RPMI8226 (cell line): ENCODE results near the gene KCNIP3.
"Not testable (repeated sequence)": the region's sequence is repeated elsewhere in the genome, so short reads cannot be mapped to it uniquely, and the experiment has no call there.

Experiments used
- DNase-seq: peaks from one replicate; pipeline ENCODE4 v3.0.0-alpha.2; 2015

KCNIP3 gene

DNA sequence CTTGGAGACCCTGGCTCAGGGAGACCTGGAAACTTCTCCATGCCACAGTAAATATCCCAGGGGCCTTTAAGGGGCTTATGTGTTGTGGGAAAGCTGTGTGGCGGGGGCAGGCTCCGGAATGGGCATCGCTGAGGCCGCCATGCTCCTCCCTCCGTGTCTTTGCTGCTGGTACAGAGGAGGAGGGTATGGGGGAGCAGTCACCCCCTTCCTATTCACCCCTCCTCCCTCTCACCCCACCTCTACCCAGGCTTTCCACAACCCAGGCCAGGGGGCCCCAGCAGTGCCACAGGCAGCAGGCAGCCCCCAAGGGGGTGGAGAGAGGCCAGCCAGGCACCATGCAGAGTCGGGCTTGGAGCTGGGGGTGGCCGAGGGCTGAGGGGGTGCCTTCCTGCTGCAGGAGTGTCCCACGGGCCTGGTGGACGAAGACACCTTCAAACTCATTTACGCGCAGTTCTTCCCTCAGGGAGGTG, 77.3 kb downstream of the KCNIP3 start:
- DNase-seq: no peak

DNA sequence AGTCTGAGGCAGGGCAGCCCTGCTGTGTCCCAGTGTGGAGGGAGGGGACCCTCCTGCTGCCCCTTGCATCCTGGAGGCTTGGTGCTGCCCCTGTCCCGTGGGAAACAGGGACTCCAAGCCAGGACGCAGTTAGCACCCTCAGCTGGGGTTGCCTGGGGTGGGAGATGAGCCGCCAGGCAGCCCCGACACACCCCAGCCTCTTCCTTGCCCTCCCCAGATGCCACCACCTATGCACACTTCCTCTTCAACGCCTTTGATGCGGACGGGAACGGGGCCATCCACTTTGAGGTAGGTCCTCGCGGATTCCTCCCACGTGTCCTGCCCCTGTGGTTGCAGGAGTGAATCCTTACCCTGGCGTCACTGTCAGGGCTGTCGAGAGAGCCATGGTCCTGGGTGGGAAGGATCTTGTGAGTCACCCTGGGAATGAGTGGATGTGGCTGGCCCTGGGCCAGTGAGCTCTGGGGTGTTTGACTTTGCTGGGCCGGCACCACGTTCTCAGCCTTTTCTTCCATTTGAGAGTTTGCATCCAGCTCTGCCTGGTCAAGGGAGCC, 77.8 kb downstream of the KCNIP3 start:
- no peak for DNase-seq

DNA sequence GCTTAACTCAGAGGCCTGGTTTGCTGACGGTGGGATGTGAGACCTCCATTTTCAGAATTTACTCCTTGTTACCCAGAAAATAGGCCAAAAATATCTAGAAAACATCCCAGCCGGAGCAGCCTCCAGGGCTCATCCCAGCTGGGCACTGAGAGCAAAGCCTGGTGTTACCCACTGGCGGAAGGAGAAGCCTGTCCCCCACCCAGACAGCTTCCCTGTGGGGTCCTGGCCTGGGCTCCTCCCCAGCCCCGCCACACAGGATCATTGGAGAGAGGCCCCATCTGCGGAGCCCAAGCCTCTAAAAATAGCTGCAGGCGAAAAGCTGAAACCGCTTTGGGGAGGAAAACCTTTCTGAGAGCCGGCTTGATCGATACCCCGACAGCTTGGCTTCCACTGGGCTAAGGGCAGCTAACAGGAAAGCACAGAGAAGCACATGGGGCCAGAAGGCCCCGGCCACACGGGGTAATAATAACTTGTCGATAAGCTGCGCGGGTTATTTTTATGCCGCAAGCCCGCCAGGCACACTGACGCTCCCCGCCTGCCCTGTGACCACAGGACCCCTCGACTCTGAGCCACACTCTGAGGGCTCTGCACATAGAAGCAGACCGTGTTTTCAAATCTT, 78.5 kb downstream of the KCNIP3 start:
- no peak for DNase-seq

DNA sequence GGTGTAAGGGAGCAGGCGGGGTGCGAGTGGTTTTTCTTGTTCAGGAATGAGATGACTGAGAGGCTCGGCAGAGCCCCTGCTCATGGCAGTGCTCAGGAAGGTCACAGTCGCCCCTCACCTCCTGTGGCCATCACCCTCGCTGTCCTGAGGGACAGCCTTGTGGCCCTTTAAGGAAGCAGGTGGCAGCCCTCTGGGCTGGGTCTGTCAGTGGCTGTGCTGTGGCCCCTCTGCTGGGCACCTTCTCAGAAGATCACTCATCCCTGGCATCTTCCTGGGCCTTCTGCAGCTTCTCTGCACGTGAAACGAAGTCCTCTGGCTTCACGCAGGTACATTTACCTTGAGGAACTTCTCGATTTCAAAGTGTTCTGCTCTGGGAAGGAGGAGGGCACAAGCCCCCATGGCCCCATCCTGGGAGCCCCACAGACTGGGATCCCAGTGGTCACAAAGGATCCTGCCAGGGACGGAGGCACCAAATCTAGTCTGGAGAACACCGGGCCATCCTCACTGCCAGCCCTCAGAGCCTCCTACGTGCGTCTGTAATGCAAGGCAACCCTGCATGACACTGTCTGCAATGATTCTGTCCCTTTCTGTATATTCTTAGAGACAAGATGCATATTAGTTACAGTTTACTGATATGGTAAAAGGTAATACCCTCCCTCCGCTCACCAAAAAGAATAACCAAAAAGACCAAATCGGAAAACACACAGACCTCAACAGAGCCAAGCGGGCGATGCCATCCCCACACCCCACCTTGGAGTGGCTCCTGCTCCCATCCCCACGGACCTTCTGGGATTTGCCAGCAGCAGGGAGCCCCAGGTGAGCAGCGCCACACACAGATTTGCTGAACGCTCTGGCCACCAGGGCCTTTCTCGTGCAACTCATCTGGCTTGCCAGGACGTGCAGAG, 79.4 kb downstream of the KCNIP3 start:
- DNase-seq: no peak

DNA sequence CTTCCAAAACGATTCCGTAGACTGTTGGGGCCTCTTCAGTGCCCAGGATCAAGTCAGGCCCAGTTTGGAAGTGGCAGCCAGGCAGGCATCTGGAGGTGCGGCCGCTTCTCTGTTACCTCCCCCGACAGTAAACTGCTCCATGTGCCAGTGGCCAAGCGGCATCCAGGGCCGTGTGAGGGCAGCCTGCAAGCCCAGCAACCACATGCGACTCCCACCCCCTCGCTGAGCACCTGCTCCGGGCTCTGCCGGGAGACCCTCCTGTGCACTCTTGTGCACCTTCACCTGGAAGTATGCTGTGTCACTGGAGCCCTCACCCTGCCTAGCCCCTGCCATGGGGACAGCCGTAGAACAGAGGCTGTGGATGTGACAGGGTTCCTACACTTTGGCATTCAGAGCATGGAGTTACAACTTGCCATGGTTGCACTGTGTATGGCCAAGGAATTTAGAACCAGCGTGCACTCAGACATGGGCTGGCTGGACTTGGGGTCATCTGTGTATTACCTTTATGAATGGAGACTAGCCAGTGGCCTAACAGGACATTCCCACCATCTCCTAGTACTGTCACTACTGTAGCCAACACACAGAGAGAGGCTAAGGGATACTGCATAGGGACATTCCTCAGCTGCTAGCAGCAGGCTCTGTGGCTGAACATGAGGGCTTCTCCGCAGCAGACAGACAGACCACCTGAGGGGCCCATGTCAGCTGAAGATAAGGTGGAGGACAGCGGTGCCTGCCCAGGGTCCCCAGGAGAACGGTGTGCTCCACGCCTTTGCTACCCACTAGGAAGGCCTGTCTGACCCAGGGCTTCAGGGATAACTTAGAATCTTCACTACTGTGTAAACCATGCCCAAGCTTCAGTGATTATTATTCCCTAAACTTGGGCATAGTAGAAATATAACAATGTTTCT, 80.3 kb downstream of the KCNIP3 start:
- DNase-seq: no peak

DNA sequence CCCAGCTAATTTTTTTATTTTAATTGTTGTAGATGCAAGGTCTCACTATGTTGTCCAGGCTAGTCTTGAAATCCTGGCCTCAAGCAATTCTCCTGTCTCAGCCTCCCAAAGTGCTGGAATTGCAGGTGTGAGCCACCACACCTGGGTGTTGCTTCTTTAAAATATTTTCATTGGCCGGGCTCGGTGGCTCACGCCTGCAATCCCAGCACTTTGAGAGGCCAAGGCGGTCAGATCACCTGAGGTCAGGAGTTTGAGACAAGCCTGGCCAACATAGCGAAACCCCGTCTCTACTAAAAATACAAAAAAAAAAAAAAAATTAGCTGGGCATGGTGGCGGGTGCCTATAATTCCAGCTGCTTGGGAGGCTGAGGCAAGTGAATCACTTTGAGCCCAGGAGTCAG, 81.1 kb downstream of the KCNIP3 start:
- DNase-seq: not testable (repeated sequence)

DNA sequence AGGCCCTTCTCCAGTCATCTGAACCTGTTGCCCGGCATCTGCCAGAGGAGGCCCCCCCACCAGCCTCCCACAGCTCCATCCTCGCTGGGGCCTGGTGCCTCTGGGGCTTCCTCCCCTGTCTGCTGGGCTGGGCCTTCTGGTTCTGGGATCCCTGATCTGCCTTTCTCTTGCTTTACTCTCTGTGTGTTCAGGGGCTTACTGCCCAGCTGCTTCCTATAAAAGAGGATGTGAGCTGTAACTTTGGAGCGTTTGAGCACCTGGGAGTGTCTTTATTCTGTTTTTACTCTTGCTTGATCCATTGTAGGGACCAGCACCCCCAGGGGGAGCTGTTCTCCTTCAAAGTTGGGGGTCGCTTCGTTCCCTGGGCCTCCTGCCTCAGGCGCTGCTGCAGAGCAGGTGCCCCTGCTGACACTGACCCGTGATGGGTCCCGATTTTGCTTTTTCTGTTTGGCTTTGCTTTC, 82.3 kb downstream of the KCNIP3 start:
- DNase-seq: peak; percentile 24

DNA sequence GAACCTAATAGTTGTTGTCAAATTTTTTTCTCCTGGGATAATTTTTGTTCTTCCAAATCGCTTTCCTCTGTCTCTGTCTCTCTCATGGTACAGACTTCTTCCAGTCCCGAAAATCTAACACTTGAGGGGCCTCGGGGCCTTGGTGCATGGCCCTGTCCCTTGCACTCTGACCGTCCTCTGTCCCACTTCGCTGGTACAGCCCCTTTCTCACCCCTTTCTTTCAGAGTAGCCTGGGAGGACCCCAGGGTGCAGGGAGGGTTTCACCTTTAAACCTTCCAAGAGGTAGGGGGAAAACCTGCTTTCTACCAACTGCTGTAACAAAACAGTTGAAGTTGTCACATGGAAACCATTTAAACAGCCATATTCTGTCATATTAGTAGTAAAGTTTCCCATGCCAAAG, 83.1 kb downstream of the KCNIP3 start:
- DNase-seq: no peak

DNA sequence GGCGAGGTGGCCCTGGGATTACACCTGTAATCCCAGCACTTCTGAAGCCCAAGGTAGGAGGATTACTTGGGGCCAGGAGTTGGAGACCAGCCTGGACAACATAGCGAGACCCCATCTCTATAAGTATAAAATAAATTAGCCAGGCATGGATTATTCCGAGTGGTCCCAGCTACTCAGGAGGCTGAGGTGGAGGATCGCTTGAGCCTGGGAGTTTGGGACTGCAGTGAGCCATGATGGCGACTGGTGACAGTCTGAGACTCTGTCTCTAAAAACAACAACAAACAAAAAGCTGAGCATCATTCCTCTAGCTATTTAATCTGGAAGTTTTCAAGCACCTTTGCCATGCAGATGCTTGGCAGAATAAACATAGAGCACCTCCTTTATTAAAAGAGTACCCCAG, 83.6 kb downstream of the KCNIP3 start:
- no peak for DNase-seq

DNA sequence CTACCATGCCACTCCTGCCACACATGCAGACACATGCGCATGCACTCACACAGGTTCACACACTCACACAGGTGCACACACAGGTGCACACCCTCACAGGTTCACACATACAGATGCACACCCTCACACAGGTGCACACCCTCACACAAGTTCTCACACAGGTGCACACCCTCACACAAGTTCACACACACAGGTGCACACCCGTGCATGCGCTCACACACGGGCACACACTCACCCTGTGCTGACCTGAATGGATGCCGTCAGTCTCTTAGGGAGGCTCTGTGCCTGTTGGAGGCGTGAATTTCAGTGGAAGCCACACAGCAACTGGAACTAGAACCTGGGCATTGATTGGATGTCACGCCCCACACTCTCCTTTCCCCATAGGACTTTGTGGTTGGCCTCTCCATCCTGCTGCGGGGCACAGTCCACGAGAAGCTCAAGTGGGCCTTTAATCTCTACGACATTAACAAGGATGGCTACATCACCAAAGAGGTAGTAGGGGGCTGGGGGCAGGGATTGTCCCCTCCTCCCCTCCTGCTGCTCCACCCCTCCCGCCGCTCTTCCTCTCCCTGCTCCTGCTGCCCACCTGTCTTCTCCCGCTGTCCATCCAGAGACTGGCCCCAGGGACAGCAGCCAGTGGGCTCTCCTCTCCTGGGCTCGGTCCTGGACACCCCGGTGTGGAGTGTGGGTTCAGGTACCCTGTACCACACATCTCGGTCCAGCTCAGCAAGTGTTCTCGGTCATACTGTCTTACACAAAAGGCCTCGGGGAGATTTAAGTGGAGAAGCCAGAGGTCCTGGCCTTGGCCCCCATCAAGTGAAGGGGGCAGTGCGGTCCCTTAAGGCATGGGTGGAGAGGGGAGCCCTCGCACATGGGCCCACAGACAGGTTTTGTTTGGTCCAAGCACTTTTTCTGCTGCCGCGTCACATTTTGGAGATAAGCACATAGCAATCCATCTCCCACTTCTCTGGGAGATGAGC, 84.4 kb downstream of the KCNIP3 start:
- no peak for DNase-seq

DNA sequence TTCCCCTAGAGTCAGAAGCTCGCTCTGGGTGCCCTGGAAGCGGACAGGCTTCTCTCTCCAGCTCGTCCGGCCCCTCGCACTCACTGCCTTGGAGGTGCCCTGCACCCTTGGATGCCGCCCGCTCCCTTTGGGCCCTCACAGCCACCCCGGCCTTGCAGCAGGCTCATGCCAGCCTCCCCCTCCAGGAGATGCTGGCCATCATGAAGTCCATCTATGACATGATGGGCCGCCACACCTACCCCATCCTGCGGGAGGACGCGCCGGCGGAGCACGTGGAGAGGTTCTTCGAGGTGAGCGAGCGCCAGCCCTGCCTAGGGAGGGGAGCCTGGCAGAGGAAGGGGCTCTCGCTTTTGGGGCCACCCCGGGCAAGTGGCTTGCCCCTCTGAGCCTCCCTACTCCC, 85.0 kb downstream of the KCNIP3 start:
- no peak for DNase-seq

DNA sequence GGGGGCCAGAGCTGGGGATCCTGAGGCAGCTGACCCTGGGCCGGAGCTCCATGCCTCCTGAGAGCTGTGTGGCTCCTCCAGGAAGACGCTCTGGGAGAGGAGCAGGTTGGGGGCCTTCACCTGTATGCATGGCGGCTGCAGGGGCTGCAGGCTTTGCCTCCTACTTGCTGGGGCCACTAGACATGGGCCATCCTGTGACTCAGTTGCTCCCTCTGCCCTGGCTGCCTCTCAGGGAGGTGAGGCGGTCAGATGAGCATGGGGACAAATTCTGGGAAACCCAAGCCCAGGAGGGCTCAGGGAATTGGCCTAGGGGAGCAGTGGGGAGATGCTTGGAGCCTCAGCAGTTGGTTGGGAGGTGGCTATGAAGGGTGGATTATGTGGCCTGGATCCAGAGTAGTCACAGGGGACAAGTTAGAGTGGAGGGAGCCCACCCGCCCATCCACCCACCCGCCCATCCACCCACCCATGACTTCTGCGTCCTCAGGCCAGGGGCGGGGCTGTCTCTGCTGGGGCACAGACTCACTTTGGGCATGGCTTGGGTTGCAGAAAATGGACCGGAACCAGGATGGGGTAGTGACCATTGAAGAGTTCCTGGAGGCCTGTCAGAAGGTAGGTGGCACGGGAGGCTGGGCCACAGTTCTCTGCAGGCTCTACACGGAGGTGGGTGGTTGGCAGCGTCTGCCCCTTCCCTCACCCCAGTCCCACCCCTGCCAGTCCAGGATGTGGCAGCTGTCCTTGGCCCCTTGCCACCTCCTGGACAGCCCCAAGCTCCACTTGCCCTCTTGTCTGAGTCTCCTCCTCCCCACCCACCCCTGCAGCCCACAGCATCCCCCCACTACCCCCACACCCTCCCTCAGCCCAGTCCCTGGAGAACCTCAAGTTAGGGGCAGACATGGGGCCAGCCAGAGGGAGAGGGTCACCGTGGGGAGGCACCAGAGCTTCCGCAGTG, 85.8 kb downstream of the KCNIP3 start:
- DNase-seq: no peak

DNA sequence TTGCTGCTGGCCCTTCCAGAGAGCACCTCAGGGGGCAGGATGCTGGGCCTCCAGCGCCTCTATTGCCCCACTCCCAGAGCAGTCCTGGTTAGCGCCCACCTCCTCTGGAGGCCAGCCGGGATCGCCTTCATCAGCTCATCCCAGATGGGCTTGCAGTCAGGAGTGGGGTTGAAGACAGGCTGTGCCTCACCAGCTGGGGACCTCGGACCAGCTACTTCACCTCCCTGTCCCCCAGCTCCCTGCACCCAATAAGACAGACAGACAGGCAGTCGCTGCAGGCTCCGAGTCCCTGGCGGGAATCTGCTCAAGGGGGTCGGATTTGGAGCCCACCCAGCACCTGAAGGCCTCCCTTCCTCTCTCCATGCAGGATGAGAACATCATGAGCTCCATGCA, 86.5 kb downstream of the KCNIP3 start:
- no peak for DNase-seq

DNA sequence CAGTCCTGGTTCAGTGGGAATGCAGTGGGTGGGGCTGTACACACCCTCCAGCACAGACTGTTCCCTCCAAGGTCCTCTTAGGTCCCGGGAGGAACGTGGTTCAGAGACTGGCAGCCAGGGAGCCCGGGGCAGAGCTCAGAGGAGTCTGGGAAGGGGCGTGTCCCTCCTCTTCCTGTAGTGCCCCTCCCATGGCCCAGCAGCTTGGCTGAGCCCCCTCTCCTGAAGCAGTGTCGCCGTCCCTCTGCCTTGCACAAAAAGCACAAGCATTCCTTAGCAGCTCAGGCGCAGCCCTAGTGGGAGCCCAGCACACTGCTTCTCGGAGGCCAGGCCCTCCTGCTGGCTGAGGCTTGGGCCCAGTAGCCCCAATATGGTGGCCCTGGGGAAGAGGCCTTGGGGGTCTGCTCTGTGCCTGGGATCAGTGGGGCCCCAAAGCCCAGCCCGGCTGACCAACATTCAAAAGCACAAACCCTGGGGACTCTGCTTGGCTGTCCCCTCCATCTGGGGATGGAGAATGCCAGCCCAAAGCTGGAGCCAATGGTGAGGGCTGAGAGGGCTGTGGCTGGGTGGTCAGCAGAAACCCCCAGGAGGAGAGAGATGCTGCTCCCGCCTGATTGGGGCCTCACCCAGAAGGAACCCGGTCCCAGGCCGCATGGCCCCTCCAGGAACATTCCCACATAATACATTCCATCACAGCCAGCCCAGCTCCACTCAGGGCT, 87.9 kb downstream of the KCNIP3 start:
- DNase-seq: no peak

DNA sequence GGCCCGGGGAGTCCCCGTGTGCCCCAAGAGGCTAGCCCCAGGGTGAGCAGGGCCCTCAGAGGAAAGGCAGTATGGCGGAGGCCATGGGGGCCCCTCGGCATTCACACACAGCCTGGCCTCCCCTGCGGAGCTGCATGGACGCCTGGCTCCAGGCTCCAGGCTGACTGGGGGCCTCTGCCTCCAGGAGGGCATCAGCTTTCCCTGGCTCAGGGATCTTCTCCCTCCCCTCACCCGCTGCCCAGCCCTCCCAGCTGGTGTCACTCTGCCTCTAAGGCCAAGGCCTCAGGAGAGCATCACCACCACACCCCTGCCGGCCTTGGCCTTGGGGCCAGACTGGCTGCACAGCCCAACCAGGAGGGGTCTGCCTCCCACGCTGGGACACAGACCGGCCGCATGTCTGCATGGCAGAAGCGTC, 88.4 kb downstream of the KCNIP3 start:
- no peak for DNase-seq

DNA sequence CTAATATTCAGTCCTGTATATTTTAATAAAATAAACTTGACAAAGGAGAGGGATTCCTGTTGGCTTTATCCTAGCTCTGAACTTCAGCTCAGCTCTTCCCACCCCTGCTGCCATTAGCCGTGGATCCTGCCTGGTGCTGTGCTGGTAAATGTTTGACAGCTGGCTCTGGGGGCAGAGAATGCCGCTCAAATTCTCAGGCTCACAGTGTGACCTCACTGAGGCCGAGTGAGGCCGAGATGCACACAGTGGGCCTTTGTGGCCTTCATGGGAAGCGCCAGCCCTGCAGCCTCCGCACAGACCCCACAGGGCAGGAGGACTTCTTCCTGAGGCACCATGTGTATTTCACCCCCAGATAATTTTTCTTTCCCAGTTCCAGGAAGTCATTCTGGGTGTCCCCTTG, 88.9 kb downstream of the KCNIP3 start:
- no peak for DNase-seq

DNA sequence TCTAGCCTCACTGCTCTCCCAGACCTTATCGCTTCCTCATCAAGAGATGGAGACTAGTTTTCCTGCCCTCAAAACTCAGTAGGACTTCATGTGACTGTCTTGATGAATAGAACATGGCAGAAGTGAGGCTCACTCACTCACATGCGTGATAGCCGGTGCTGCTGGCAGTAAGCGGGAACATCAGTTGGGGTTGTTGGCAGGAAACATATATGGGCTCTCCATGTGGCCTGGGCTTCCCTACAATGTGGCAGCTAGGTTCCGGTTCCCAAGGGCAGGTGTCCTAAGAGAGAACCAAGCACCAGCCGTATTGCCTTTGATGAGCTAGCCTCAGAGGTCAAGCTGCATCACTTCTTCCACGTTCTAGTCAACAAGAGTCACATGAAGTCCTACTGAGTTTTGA, 90.2 kb downstream of the KCNIP3 start:
- DNase-seq: no peak

DNA sequence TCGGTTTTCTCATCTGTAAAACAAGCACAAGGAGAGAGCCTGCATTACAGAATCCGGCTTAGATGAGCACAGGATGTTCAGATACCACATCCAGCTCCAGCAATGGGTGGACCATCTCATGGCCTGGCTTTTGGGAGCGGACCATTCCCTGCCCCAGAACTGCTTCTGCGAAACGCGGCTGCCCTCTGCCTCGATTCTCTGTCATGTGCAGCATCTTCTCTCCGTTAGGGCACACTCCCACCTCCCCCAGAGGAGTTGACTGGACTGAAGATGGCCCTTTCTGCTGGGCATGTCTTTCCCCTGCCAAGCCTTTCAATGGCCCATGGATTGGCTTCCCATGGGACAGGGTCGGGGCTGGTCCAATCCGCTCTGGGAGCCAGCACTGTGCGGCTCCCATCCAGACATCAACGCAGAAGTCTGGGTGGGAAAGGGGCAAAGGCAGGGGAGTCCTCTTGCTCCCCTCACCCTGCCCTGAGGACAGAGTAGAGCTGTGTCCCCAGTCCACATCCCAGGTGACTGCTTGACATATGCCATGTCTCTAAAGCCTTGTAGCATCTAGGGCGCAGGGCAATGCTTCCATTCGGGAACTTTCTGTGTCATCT, 91.0 kb downstream of the KCNIP3 start:
- no peak for DNase-seq

DNA sequence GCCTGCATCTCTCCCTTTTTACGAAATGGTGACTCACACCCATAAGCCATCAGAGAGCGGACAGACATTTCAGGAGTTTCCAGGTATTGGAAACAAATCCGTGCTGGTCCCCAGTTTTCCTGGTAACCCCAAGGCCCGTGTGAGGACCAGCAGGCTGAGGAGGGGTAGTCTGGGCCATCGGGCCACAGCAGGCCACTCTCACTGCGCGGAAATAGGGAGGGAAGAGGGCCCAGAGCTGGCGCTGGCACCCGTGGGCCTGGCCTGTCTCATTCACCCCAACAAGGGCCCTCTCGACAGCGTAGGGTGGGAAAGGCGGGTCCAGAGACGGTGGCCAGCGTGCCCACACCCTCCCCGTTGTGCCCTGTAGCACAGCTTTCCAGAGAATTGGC, 91.7 kb downstream of the KCNIP3 start:
- DNase-seq: no peak
